ENCODE data around the gene MXRA8. TPM values are rescaled to one million over a fixed set of nuclear protein-coding genes. Genes with fewer than 3 reads are reported as not detected.

MXRA8 gene
- total RNA-seq, 2 donors from 2014 or later = 28.3 to 29.2 TPM

DNA sequence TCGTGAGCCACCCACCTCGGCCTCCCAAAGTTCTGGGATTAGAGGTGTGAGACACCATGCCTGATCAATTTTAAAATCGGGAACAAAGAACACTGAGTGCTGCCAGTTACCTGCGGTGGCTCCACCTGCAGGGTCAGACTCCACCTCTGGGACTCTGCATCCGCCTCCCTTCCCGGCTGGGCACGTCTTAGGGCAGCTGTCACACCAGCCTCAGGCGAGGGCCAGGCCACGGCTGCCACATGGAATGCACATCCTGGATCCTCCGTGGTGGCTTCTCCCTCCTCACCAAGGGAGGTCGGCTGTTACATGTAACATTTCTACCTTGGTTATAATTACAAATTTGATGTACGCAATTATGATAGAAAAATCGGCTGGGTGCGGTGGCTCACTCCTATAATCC lies 5.9 kb upstream of the MXRA8 start:
- Histone ChIP-seq H3K27me3 (ENCODE audit: control insufficient read depth, insufficient read depth, low read length, poor library complexity, severe bottlenecking) (no peaks in the 10 kb centered on the region), H3K9me3 (ENCODE audit: control insufficient read depth, low read length) (peaks cover 19% of the 10 kb centered on the region), H3K9ac (ENCODE audit: extremely low read depth, low read length, poor library complexity, severe bottlenecking) (no peak overlapping the region), H3K4me1 (ENCODE audit: control insufficient read depth, insufficient read depth, low read length) (peaks cover 3% of the 10 kb centered on the region), H3K4me3 (ENCODE audit: low read length) (no peak overlapping the region), H3K27ac (ENCODE audit: low read depth, low read length) (no peak overlapping the region), H3K36me3 (ENCODE audit: control insufficient read depth, insufficient read depth, low read length) (no peaks in the 10 kb centered on the region)
- no peak for DNase-seq
- TF ChIP-seq, protein P1, sequence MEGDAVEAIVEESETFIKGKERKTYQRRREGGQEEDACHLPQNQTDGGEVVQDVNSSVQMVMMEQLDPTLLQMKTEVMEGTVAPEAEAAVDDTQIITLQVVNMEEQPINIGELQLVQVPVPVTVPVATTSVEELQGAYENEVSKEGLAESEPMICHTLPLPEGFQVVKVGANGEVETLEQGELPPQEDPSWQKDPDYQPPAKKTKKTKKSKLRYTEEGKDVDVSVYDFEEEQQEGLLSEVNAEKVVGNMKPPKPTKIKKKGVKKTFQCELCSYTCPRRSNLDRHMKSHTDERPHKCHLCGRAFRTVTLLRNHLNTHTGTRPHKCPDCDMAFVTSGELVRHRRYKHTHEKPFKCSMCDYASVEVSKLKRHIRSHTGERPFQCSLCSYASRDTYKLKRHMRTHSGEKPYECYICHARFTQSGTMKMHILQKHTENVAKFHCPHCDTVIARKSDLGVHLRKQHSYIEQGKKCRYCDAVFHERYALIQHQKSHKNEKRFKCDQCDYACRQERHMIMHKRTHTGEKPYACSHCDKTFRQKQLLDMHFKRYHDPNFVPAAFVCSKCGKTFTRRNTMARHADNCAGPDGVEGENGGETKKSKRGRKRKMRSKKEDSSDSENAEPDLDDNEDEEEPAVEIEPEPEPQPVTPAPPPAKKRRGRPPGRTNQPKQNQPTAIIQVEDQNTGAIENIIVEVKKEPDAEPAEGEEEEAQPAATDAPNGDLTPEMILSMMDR (conservative IDR thresholded peaks at IDR 0.05) = no peak
- WGBS, 2 experiments (ENCODE audit: insufficient coverage in 1 of 2, insufficient read length in 1 of 2) = 87 to 92% methylated on average over 12 to 14 of the region's 14 CpGs
- Mint-ChIP-seq H3K9me3 (peaks cover 3% of the 10 kb centered on the region), H3K4me1 (peaks cover 15% of the 10 kb centered on the region), H3K4me3 (no peak overlapping the region), H3K36me3 (ENCODE audit: low read depth) (no peaks in the 10 kb centered on the region), H3K27ac (no peak overlapping the region), H3K27me3 (ENCODE audit: insufficient read depth) (peaks cover 13% of the 10 kb centered on the region)

DNA sequence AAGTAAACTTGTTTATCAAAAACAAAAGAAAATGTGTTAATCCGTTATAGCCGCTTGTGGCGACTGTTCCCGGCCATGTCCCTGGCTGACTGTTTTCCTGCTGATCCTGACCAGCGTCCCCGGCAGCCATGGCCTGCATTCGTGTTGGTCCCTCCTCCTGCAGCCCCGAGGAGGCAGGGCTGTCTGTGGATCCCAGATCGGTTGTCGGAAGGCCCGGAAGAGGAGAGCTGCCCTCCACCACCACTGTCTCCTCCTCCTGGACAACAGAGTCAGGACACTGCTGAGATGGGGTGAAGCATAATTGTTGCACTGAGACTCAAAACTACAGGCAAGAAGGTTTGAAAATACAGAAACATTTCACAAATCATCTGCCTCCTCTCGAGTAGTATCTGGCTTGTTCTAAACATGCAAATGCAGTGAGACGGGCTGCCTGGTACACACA lies 3.6 kb upstream of the MXRA8 start:
- Mint-ChIP-seq H3K9me3 (no peaks in the 10 kb centered on the region), H3K4me3 (no peak overlapping the region), H3K27me3 (ENCODE audit: insufficient read depth) (peaks cover 8% of the 10 kb centered on the region), H3K27ac (peak overlapping the region; percentile 86), H3K36me3 (ENCODE audit: low read depth) (no peaks in the 10 kb centered on the region), H3K4me1 (peaks cover 20% of the 10 kb centered on the region)
- no peaks in the 10 kb centered on the region for H3K27me3 ChIP-seq (ENCODE audit: control insufficient read depth, insufficient read depth, low read length, poor library complexity, severe bottlenecking)
- H3K4me3 ChIP-seq (ENCODE audit: low read length) = no peak overlapping the region
- peaks cover 3% of the 10 kb centered on the region for H3K4me1 ChIP-seq (ENCODE audit: control insufficient read depth, insufficient read depth, low read length)
- H3K9me3 ChIP-seq (ENCODE audit: control insufficient read depth, low read length) = peaks cover 14% of the 10 kb centered on the region
- no peaks in the 10 kb centered on the region for H3K36me3 ChIP-seq (ENCODE audit: control insufficient read depth, insufficient read depth, low read length)
- DNase-seq = peak; percentile 82
- H3K27ac ChIP-seq (ENCODE audit: low read depth, low read length) = peak overlapping the region; percentile 61
- no peak overlapping the region for H3K9ac ChIP-seq (ENCODE audit: extremely low read depth, low read length, poor library complexity, severe bottlenecking)
- 51 to 55% methylated on average over 6 to 13 of the region's 13 CpGs for WGBS, 2 experiments (ENCODE audit: insufficient coverage in 1 of 2, insufficient read length in 1 of 2)
- TF ChIP-seq, protein P1 (conservative IDR thresholded peaks at IDR 0.05) = peak; percentile 36

DNA sequence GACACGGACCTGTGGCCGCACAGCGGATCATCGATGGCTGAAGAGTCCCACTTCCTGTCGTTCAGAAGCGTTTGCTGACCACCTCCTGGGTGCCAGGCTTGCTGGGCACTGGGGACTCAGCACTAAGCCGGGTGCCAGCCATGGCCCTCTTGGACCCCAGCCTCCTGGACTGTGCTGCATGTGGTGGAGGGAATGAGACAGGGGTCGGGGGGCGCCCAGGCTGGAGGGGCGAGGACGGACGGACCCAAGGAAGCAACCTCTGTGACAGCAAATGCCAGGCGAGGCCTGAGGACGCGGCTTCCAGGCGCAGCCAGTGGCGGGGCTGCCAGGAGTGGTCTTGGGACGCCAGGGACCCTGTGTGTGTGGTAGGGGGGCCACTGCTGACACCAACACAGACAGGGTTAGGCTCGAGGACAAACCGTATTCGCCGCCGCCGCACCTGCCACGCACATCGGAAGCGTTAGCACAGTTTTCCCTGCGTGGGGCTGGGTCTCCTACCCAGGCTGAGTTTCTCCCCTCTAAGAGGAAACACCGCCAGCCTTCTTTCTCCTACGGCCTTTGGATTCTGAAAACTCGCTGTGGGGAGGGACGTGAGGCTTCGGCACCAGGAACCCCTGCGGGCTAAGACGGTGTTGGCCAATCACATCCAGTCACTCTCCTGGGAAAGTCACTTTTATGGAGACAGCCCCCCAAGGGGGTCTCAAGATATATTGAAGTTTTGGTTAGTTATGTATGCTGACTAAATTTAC lies 3.1 kb upstream of the MXRA8 start:
- no peaks in the 10 kb centered on the region for H3K36me3 ChIP-seq (ENCODE audit: control insufficient read depth, insufficient read depth, low read length)
- TF ChIP-seq, protein P1 (conservative IDR thresholded peaks at IDR 0.05) = no peak
- H3K36me3 Mint-ChIP-seq (ENCODE audit: low read depth) = no peaks in the 10 kb centered on the region
- no peak overlapping the region for H3K4me3 Mint-ChIP-seq
- H3K27me3 Mint-ChIP-seq (ENCODE audit: insufficient read depth) = peaks cover 8% of the 10 kb centered on the region
- peak overlapping the region; percentile 86 for H3K27ac Mint-ChIP-seq
- no peak overlapping the region for H3K9ac ChIP-seq (ENCODE audit: extremely low read depth, low read length, poor library complexity, severe bottlenecking)
- H3K27ac ChIP-seq (ENCODE audit: low read depth, low read length) = peak overlapping the region; percentile 61
- peaks cover 8% of the 10 kb centered on the region for H3K9me3 ChIP-seq (ENCODE audit: control insufficient read depth, low read length)
- no peak overlapping the region for H3K4me3 ChIP-seq (ENCODE audit: low read length)
- H3K4me1 Mint-ChIP-seq = peaks cover 20% of the 10 kb centered on the region
- peak; percentile 53 for DNase-seq
- WGBS, 2 experiments (ENCODE audit: insufficient coverage in 1 of 2, insufficient read length in 1 of 2) = 72 to 80% methylated on average over 13 to 34 of the region's 35 CpGs
- peaks cover 3% of the 10 kb centered on the region for H3K4me1 ChIP-seq (ENCODE audit: control insufficient read depth, insufficient read depth, low read length)
- H3K27me3 ChIP-seq (ENCODE audit: control insufficient read depth, insufficient read depth, low read length, poor library complexity, severe bottlenecking) = no peaks in the 10 kb centered on the region
- no peaks in the 10 kb centered on the region for H3K9me3 Mint-ChIP-seq

Data from endodermal cell (in vitro differentiated cells).